HL-60 (cell line): Measurements from ENCODE around the gene FNDC3B.
A peak's percentile ranks its signal among the peaks of the same experiment; 100 is the strongest.

Source experiments
- DNase-seq, 2 experiments: peaks; one replicate each; pipeline ENCODE4 v3.0.0-alpha.2; 2010 to 2020; ENCODE audit warnings: low read depth in 1 of 2, low spot score in 1 of 2
- H3K27ac ChIP-seq: fragments of 250-450 bp; sonication (Bioruptor Pico); replicated peaks from 2 replicates; pipeline ENCODE4 v1.5.1; 2020; ENCODE audit warnings: mild to moderate bottlenecking, moderate library complexity
- H3K27me3 ChIP-seq: fragments of 250-450 bp; sonication (Bioruptor Pico); 2 replicates; pipeline ENCODE4 v1.5.1; 2021; ENCODE audit warnings: mild to moderate bottlenecking, moderate library complexity; ENCODE audit not compliant: insufficient read depth, poor library complexity, severe bottlenecking
- H3K4me3 ChIP-seq: replicated peaks from 2 replicates; pipeline ENCODE4 v1.5.1; 2011; ENCODE audit warnings: mild to moderate bottlenecking, control low read depth, low read length; ENCODE audit not compliant: insufficient read depth
- CTCF ChIP-seq: IDR thresholded peaks from one replicate; pipeline ENCODE4 v1.5.1; 2011; ENCODE audit warnings: low read length, control low read depth, inconsistent platforms; ENCODE audit not compliant: insufficient read depth
- GABPA ChIP-seq: IDR thresholded peaks from 2 replicates; pipeline ENCODE4 v1.6.1; 2012; ENCODE audit warnings: low read depth
- POLR2AphosphoS5 ChIP-seq: IDR thresholded peaks from 2 replicates; pipeline ENCODE4 v1.6.1; 2012; ENCODE audit warnings: low read depth
- REST ChIP-seq: IDR thresholded peaks from 2 replicates; pipeline ENCODE4 v1.6.1; 2012; ENCODE audit warnings: low read depth; ENCODE audit not compliant: insufficient replicate concordance
- SPI1 ChIP-seq: IDR thresholded peaks from 2 replicates; pipeline ENCODE4 v1.6.1; 2012; ENCODE audit warnings: low read depth, mild to moderate bottlenecking, borderline replicate concordance

Gene FNDC3B

DNA sequence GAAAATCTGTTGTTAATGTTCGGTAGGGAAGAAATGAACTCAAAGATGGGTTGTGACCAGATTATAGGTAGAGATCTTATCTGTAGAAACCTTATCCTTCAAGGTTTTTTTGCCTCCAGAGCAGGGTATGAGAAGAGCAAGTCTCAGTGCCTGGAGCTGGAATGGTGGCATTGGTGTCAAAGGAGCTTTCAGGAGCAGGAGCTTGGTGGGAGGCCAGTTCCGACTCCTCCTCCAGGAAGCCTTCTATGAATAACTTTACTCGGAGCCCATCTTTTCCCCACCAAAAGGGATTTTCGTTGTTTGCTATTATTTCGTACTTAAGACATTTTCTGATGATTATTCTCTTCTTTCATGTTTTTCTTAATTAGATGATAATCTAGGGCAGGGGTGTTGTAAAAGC lies 317.0 kb downstream of the FNDC3B start:
- Histone ChIP-seq H3K27me3 (no peaks in the 10 kb centered on the region), H3K4me3 (no peak overlapping the region), H3K27ac (no peak overlapping the region)
- no peak for DNase-seq
- TF ChIP-seq REST, result no peak
- no peak for TF ChIP-seq CTCF
- TF ChIP-seq SPI1, result no peak
- no peak for TF ChIP-seq POLR2AphosphoS5
- no peak for TF ChIP-seq GABPA

DNA sequence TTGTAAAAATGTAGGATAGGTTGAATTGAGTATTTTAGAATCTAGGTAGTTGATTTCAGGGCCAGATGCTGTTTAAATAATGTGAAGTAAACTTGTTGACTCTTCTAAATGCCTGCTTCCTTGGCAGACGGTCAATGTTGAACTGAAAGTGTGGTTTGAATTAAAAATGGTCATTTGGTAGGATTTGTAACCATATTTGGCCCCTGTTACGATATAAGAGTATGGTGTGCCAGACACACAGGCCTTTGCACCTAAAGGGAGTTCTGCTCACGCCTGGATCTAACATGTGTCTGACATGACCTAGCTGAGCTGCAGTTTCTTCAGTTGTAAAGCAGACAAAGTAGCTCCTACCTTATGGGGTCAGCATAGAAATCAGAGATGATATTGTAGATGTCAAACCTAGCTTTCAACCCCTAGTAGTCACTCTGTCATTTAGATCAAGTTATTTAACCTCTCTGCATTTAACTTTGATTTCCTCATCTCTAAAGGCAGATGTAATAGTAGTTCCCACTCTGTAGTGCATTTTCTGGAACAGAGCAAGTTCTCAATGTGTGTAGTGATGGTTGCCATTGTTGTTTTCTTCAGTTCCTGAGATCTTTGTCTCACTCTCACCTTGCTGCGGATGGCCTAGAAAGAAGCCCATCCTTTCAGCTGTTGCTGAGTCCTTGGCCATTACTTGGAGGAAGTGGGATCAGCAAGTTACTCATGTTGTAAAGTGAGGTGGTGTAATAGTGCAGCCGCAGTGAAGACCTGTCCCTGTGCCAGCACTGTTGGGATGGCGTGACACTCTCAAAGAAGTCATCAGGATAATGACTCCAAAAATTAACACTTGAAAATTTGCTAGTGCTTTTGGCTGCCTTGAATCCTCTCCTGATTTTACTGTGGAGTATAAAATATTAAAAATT lies 318.7 kb downstream of the FNDC3B start:
- no peak overlapping the region for H3K4me3 ChIP-seq
- TF ChIP-seq SPI1, result no peak; the same call in 1 of the 2 replicates
- peak in 1 of 2 experiments; percentile 57 for DNase-seq
- H3K27ac ChIP-seq, result no peak overlapping the region
- no peaks in the 10 kb centered on the region for H3K27me3 ChIP-seq

- Histone ChIP-seq H3K27ac (no peak overlapping the region), H3K27me3 (no peaks in the 10 kb centered on the region), H3K4me3 (no peak overlapping the region)
- TF ChIP-seq POLR2AphosphoS5, result no peak
- no peak for TF ChIP-seq SPI1
- TF ChIP-seq CTCF, result no peak
- TF ChIP-seq REST, result no peak
- no peak for TF ChIP-seq GABPA
- DNase-seq, result no peak
Observed at GRCh38 chr3:172359231-172359630, 319.9 kb downstream of the FNDC3B start.

DNA sequence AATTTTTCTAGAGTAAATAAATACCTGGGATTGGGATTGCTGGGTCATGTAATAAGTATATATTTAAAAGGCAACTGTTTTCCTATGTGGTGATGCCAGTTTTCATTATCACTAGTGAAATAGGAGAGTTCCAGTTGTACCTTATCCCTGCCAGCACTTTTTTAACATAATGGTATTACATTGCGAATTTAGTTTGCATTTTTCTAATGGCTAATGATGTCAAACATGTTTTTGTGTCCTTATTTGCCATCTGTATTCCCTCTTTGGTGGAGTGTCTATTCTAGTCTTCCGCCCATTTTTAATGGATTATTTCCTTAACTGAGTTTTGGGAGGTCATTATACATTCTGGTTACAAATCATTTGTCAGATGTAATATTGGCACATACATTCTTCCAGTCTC lies 320.6 kb downstream of the FNDC3B start:
- no peaks in the 10 kb centered on the region for H3K27me3 ChIP-seq
- no peak overlapping the region for H3K4me3 ChIP-seq
- no peak for DNase-seq
- H3K27ac ChIP-seq, result no peak overlapping the region
- TF ChIP-seq GABPA (no peak), CTCF (no peak), SPI1 (no peak), POLR2AphosphoS5 (no peak), REST (no peak)
